GM21381 (cell line): ENCODE measurements around the gene PRKCZ.

ENCODE experiments used
- ATAC-seq: cut with Tn5 transposase; IDR thresholded peaks from one replicate; pipeline ENCODE4 v1.9.1; 2021; ENCODE audit warnings: mild to moderate bottlenecking, moderate library complexity; ENCODE audit not compliant: unreplicated experiment

The PRKCZ gene

DNA sequence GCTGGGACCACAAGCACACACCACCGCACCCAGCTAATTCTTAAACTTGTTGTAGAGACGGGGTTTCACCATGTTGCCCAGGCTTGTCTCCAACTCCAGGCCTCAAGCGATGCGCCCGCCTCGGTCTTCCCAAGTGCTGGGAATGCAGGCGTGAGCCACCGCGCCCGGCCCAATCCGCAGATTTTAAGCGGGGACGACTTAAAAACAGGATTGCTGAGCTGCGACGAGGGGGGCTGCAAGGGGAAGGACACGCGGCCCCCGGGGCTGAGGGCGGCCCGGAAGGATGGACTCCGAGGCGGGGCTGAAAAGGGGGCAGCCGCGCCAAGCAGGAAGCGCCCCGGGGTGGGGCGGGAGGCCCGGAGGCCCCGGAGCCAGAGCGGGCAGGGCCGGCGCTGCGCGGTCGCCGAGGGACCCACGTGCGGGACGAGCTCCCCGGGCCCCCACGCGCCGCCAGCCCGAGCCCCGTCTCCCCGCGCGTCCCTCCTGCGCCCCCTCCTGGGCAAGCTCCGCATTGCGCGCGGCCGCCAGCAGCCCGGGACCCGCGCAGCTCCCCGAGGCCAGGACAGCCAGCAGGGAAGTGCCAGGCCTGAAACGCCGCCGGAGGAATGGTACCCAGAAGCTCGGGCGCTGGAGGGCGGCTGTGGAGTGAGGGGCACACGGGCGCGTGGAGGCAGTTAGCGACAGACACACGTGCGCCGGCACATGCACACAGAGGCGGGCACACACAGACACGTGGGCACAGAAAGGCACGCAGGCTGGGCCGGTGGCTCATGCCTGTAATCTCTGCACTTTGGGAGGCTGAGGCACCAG, 5.5 kb upstream of the PRKCZ start:
- no peak for ATAC-seq

DNA sequence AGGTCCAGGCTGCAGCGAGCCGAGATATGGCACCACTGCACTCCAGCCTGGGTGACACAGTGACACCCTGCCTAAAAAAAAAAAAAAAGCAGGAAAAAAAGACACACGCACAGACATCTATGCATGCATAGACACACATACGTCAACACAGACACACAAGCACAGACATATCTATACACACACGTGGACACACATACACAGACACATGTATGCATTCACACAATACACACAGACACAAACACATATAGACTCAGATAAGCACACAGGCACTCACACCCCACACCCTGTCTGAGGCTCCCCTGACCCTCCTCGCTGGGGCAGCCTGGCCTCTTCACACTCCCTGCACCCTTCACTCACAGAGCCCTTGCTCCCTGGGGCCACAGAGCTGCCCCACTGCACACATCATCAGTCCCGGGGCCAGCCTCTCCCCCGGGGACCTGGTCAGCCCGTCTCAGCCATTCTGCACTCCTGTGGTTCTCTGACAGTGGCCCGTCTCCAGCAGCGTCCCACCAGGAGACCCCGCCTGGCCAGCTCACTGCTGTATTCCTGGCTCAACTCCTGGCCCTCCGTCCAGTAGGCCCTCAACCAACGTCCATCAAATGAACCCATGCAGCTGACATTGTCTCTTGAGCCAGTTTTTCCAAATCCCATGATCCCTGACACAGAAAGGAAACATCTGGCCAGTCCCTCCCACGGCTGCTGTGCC, 4.6 kb upstream of the PRKCZ start:
- ATAC-seq = no peak

- ATAC-seq = no peak
Measured at GRCh38 chr1:2046174-2046917, 3.9 kb upstream of the PRKCZ start.

GRCh38 chr1:2046953-2047748, 3.1 kb upstream of the PRKCZ start:
- ATAC-seq = no peak

GRCh38 chr1:2047749-2048729, 2.2 kb upstream of the PRKCZ start:
- ATAC-seq = no peak

- no peak for ATAC-seq
Measured at GRCh38 chr1:2049225-2049717, 940 bp upstream of the PRKCZ start.

DNA sequence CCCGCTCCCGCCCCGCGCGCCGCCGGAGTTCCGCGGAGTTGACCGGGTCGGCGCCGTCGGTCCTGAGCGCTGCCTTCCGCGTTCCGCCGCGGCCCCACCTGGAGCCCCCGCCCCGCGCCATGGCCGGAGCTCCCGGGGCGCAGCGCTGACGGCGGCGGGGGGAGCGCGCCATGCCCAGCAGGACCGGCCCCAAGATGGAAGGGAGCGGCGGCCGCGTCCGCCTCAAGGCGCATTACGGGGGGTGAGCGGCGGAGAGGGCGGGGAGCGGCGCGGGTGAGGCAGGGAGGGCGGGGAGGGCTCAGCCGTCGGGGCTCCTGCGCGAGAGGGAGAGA, 216 bp downstream of the PRKCZ start:
- ATAC-seq = no peak

GRCh38 chr1:2050793-2051682, 827 bp downstream of the PRKCZ start:
- ATAC-seq = no peak

DNA sequence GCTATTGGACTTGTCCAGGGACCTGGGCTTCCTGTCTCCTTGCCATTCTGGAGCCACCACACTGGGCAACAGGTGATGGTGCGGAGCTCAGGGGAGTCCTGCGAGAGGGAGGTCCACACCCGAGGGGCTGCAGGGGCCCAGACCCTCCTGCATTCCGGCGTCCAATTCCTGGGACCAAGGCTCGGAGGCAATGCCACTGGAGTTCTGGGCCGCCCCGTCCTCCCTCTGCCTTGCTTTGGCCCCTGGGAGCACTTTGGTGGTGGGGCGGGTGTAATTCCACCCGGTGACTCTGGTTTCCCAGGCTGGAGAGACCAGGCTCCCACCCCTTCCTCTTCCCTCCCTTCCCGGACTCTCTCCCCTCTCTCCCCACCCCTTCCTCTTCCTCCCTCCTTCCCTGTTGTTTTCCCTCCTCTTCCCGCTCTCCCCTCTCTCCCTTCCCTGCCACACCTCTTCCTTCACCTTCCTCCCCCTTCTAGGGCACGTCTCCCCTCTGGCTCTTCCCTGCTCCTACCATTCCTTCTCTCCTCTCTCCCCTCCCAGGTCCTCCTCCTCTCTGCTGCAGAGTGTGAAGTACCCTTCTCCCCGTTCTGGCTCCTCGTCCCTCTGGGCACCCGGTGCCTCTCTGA, 2.0 kb downstream of the PRKCZ start:
- no peak for ATAC-seq

- ATAC-seq = no peak
Measured at GRCh38 chr1:2052756-2053155, 2.5 kb downstream of the PRKCZ start.

GRCh38 chr1:2053217-2053616, 3.0 kb downstream of the PRKCZ start:
- no peak for ATAC-seq

- no peak for ATAC-seq
Measured at GRCh38 chr1:2053784-2054376, 3.7 kb downstream of the PRKCZ start.

DNA sequence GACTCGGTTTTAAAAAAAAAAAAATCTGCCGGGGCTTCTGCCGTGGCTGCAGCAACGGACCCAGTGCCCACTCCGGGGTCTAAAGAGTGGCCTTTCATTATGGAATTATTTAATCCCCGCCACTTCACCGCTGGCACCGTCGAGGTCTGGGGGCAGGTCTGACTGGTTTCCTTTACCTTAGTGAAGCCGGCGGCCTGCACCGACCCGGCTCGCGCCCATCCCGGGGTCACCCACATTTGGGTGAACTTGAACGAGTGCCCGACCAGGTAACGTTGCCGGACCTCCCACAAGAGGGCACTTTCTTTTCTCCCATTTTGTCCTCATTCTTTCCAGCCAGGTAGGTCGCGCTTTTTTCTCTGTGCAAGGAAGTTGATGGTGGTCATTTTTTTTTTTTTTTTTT, 4.3 kb downstream of the PRKCZ start:
- no peak for ATAC-seq

- no peak for ATAC-seq
Measured at GRCh38 chr1:2055911-2056575, 5.8 kb downstream of the PRKCZ start.

GRCh38 chr1:2056955-2057590, 6.9 kb downstream of the PRKCZ start:
- no peak for ATAC-seq

DNA sequence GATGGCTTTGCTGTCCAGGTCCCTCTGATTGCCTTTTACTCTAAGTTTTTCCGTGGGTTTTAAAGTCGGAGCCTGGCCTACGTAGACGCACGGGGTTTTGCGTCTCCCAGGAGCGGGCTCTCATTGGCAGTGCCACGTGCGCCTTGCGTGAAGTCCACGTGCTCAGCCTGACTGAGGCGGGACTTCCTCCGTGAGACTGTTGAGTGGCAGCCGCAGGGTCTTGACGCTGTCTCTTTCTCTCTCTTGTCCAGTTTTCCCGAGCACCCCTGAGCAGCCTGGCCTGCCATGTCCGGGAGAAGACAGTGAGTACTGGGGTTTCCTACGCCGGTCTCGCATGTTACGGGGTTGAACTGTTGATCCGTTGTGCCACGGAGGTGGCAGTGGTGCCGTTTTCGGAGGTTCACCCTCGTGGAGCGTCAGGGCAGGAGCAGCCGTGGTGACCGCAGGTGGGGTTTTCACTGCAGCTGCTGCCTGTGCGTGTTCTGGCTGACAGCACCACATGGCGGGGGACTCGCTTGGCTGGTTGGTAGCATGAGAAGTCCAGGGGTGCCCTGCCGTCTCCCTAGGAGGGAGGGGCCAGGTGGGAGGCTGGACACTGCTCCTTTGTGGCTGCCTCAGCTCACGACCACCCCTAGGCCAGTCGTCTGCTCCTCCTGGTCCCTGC, 9.2 kb downstream of the PRKCZ start:
- no peak for ATAC-seq
